GM20000 (cell line): ENCODE results near the gene RNLS.
"Not testable (repeated sequence)": the region's sequence is repeated elsewhere in the genome, so short reads cannot be mapped to it uniquely, and the experiment has no call there.

ENCODE experiments used
- DNase-seq: peaks from one replicate; pipeline ENCODE4 v3.0.0; 2012; ENCODE audit warnings: low spot score
- TF ChIP-seq, protein P1 (sequence below): IDR thresholded peaks from 2 replicates; pipeline ENCODE4 v1.5.1; 2012; ENCODE audit warnings: mild to moderate bottlenecking, control low read depth; ENCODE audit errors: extremely low read depth, missing control alignments

RNLS gene

GRCh38 chr10:88315755-88316154, 267.4 kb downstream of the RNLS start:
- no peak for DNase-seq

DNA sequence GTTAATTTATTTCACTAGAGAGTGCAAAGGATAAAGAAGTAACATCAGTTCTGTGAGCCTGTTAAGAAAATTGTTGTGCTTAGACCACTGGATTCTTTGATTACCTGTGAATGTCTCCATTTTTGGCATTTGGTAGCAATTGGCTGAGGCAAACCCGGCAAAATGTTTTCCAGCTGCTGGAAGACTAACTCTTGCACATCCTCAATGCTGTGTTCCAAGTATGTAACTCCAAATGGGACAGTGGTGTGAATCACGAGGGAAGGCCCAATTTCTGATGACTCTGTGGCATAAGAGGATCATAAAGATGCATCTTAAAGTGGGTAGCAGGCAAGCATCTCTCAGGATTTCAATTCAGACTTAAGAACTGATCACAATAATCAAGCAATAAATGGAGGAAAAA, 268.8 kb downstream of the RNLS start:
- no peak for DNase-seq
- TF ChIP-seq, protein P1, sequence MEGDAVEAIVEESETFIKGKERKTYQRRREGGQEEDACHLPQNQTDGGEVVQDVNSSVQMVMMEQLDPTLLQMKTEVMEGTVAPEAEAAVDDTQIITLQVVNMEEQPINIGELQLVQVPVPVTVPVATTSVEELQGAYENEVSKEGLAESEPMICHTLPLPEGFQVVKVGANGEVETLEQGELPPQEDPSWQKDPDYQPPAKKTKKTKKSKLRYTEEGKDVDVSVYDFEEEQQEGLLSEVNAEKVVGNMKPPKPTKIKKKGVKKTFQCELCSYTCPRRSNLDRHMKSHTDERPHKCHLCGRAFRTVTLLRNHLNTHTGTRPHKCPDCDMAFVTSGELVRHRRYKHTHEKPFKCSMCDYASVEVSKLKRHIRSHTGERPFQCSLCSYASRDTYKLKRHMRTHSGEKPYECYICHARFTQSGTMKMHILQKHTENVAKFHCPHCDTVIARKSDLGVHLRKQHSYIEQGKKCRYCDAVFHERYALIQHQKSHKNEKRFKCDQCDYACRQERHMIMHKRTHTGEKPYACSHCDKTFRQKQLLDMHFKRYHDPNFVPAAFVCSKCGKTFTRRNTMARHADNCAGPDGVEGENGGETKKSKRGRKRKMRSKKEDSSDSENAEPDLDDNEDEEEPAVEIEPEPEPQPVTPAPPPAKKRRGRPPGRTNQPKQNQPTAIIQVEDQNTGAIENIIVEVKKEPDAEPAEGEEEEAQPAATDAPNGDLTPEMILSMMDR = no peak

More at GRCh38 chr10:88315755-88316154, 267.4 kb downstream of the RNLS start:
- TF ChIP-seq, protein P1 = no peak

DNA sequence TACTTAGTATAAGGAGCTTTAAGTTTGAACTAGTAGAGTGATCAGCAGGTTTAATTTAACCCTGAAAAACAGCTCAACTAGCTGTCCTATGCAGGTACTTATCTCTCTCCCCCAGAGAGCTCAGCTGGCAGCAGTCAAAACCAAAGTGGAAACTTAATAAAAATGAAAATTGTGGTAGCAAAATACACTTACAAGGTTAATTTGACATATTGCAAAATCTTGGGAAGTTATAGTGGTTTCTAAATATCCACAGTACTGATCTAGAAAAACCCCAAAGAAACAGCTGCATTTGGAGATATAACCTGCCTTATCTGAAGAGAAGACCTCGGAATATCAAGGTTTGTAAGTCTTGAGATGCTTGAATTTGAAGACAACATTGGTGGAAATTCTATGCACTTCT, 269.2 kb downstream of the RNLS start:
- TF ChIP-seq, protein P1 = no peak
- DNase-seq = no peak

- TF ChIP-seq, protein P1 = no peak
- no peak for DNase-seq
Observed at GRCh38 chr10:88312855-88313254, 270.3 kb downstream of the RNLS start.

DNA sequence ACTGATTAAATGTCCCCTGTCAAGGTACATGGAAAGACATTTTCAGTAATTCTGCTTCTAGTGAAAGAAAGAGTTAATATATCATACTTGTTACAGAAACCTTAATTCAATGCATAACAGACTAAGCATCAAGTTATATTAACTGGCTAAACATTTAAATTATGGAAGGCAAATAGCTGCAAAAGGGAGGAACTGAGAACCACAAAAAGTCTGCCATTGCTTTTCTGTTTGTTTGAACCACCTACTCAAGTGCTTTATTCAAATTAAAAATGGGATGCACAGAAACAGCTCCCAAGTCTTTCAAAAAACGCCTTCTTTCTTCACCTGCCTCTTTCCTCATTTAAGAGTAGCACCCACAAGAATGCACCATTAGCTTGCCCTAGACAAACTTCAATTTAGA, 271.9 kb downstream of the RNLS start:
- DNase-seq = no peak
- TF ChIP-seq, protein P1 = no peak

- TF ChIP-seq, protein P1 = no peak
- no peak for DNase-seq
Observed at GRCh38 chr10:88309365-88309764, 273.8 kb downstream of the RNLS start.

DNA sequence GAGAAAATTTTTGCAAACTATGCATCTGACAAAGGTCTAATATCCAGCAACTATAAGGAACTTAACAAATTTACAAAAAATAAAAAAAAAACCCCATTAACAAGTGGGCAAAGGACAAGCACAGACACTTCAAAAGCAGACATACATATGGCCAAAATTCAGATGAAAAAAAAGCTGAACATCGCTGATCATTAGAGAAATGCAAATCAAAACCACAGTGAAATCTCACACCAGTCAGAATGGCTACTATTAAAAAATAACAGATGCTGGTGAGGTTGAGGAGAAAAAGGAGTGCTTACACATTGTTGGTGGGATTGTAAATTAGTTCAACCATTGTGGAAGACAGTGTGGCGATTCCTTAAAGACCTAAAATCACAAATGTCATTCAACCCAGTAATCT, 274.8 kb downstream of the RNLS start:
- not testable (repeated sequence) for DNase-seq

GRCh38 chr10:88299787-88300186, 283.3 kb downstream of the RNLS start:
- no peak for DNase-seq
- TF ChIP-seq, protein P1 = no peak
